ENCODE results near the gene TUBB1. TPM values are rescaled to one million over a fixed set of nuclear protein-coding genes. Genes with fewer than 3 reads are reported as not detected.
A peak's percentile ranks its signal among the peaks of the same experiment; 100 is the strongest.

TUBB1 gene
- total RNA-seq, 1 experiment from 2014 or later, result not detected

GRCh38 chr20:59042151-59042795, 23.0 kb downstream of the TUBB1 start, which contains the start of gene PRELID3B:
Gene PRELID3B, minus strand, starts transcription at chr20:59042786. Its CDS starts 56 bp downstream, at chr20:59042730.
- Histone ChIP-seq H3K4me3 (ENCODE audit: low read length) (peak within 1 kb of the TSS; percentile 78), H3K9me2 (replicated peaks; ENCODE audit: insufficient read depth, low read length) (no peaks in the 10 kb centered on the region), H3K79me2 (ENCODE audit: low read length) (peaks cover 53% of the 10 kb centered on the region), H3K27ac (ENCODE audit: low read length) (peak within 1 kb of the TSS; percentile 71), H3K9ac (ENCODE audit: low read length) (peak within 1 kb of the TSS; percentile 96), H4K20me1 (ENCODE audit: insufficient read depth, low read depth, low read length) (peaks cover 32% of the 10 kb centered on the region), H3K9me3 (ENCODE audit: low read length) (no peaks in the 10 kb centered on the region), H3K4me2 (ENCODE audit: low read depth, low read length, poor library complexity, severe bottlenecking) (peak within 1 kb of the TSS; percentile 98), H2AFZ (ENCODE audit: low read length) (peak within 1 kb of the TSS; percentile 74; the same call in 1 of the 2 replicates), H3K4me1 (ENCODE audit: low read length) (peaks cover 44% of the 10 kb centered on the region), H3K36me3 (ENCODE audit: insufficient read depth, low read length) (peaks cover 21% of the 10 kb centered on the region; the same call in 1 of the 2 replicates), H3K27me3 (ENCODE audit: low read length) (no peaks in the 10 kb centered on the region)
- peak; percentile 66 for DNase-seq

DNA sequence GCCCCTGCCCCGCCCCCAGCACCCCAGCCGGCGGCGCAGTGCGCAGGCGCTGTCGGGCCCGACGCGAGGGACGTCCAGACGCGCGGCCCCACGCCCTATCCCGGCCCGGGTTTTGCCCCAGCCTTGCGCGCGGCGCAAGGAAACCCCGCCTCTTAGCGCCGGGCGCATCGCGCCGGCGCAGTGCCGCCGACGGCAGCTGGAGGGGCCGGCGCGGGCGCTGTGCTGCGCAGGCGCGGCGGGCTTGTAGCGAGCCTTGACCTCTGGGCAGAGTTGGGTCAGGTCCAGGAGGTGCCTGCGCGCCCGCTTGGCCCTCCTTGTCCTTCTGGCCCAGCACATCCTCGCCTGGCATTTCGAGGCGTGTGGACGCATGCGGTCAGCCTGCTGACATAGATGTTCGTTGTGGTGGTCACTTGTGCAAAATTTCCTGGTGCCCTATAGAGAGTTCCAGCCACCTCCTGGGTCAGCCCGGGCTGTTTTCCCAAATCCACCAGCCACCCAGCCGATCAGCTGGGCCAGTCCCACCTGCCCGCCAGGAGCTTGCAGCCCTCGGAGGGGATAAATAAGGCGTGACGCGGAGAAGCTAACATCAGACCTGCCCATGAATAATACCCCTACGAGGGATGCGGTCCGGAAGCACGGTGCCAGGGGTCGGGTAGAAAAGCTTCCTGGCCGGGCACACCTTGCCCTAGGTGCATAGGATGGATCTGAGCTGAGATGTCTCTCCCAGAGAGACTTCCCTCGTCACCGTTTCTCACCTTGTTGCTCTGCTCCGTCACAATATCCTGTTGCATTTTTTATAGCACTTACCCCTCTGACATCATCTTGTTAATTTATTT, 23.8 kb downstream of the TUBB1 start:
- Histone ChIP-seq H3K27me3 (ENCODE audit: low read length) (no peaks in the 10 kb centered on the region), H3K9me3 (ENCODE audit: low read length) (no peaks in the 10 kb centered on the region), H3K9me2 (replicated peaks; ENCODE audit: insufficient read depth, low read length) (no peaks in the 10 kb centered on the region), H3K4me1 (ENCODE audit: low read length) (peaks cover 44% of the 10 kb centered on the region), H3K4me3 (ENCODE audit: low read length) (peak overlapping the region; percentile 78), H2AFZ (ENCODE audit: low read length) (peak overlapping the region; percentile 74; the same call in 1 of the 2 replicates), H3K9ac (ENCODE audit: low read length) (peak overlapping the region; percentile 96), H3K27ac (ENCODE audit: low read length) (no peak overlapping the region; the same call in 1 of the 2 replicates), H3K4me2 (ENCODE audit: low read depth, low read length, poor library complexity, severe bottlenecking) (peak overlapping the region; percentile 98), H3K79me2 (ENCODE audit: low read length) (peaks cover 46% of the 10 kb centered on the region), H4K20me1 (ENCODE audit: insufficient read depth, low read depth, low read length) (peaks cover 24% of the 10 kb centered on the region), H3K36me3 (ENCODE audit: insufficient read depth, low read length) (peaks cover 14% of the 10 kb centered on the region; the same call in 1 of the 2 replicates)
- peak; percentile 98 for DNase-seq

DNA sequence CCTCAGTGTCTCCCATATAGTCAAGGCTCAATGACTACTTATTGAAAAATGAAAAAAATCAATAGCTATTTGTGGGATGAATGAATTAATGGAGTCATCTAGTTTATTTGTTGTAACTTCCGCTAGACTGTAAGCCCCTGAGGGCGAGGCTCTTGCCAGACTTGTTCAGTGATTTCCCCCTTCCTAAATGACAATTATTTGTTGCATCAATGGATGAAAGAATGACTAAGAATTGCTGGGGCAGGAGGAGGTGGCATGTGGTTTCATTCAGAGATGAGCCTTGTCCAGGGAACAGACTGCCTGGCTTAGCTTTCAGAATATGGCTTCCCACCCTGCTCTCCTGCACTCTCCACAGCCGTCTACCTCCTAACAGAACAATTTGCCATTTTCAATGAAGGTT, 24.5 kb downstream of the TUBB1 start:
- Histone ChIP-seq H2AFZ (ENCODE audit: low read length) (peak overlapping the region; percentile 74; the same call in 1 of the 2 replicates), H3K36me3 (ENCODE audit: insufficient read depth, low read length) (peaks cover 8% of the 10 kb centered on the region; the same call in 1 of the 2 replicates), H3K27me3 (ENCODE audit: low read length) (no peaks in the 10 kb centered on the region), H3K79me2 (ENCODE audit: low read length) (peaks cover 39% of the 10 kb centered on the region), H4K20me1 (ENCODE audit: insufficient read depth, low read depth, low read length) (peaks cover 21% of the 10 kb centered on the region), H3K9me3 (ENCODE audit: low read length) (no peaks in the 10 kb centered on the region), H3K4me3 (ENCODE audit: low read length) (peak overlapping the region; percentile 78), H3K4me1 (ENCODE audit: low read length) (peaks cover 44% of the 10 kb centered on the region), H3K4me2 (ENCODE audit: low read depth, low read length, poor library complexity, severe bottlenecking) (peak overlapping the region; percentile 98), H3K9ac (ENCODE audit: low read length) (peak overlapping the region; percentile 94), H3K27ac (ENCODE audit: low read length) (no peak overlapping the region), H3K9me2 (replicated peaks; ENCODE audit: insufficient read depth, low read length) (no peaks in the 10 kb centered on the region)
- DNase-seq, result no peak

- H2AFZ ChIP-seq (ENCODE audit: low read length), result peak overlapping the region; percentile 74; the same call in 1 of the 2 replicates
- H3K4me3 ChIP-seq (ENCODE audit: low read length), result no peak overlapping the region
- H4K20me1 ChIP-seq (ENCODE audit: insufficient read depth, low read depth, low read length), result peaks cover 18% of the 10 kb centered on the region
- H3K9me2 ChIP-seq (replicated peaks; ENCODE audit: insufficient read depth, low read length), result no peaks in the 10 kb centered on the region
- H3K79me2 ChIP-seq (ENCODE audit: low read length), result peaks cover 33% of the 10 kb centered on the region
- no peak overlapping the region for H3K9ac ChIP-seq (ENCODE audit: low read length)
- peaks cover 5% of the 10 kb centered on the region; the same call in 1 of the 2 replicates for H3K36me3 ChIP-seq (ENCODE audit: insufficient read depth, low read length)
- H3K4me1 ChIP-seq (ENCODE audit: low read length), result peaks cover 39% of the 10 kb centered on the region
- no peaks in the 10 kb centered on the region for H3K27me3 ChIP-seq (ENCODE audit: low read length)
- peak overlapping the region; percentile 98 for H3K4me2 ChIP-seq (ENCODE audit: low read depth, low read length, poor library complexity, severe bottlenecking)
- H3K9me3 ChIP-seq (ENCODE audit: low read length), result no peaks in the 10 kb centered on the region
- H3K27ac ChIP-seq (ENCODE audit: low read length), result no peak overlapping the region
- no peak for DNase-seq
Observed at GRCh38 chr20:59044295-59044694, 25.1 kb downstream of the TUBB1 start.

DNA sequence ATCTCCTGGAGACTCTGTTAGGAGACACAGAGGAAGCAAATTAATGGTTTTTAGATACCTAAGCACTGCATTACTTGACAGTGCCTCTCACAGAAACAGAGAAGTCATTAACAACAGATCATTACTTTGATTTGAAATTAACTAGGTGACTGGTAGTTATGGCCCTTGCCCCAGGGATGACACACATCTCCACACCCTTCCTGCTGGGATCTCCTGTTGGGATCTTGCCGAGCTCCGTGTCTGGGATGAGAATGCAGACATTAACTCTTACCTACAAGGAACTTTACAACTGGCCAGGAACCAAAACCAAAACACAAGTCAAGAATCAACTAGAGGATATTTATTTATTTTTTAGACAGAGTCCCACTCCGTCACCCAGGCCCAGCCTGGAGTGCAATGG, 25.6 kb downstream of the TUBB1 start:
- H3K27ac ChIP-seq (ENCODE audit: low read length), result no peak overlapping the region
- H4K20me1 ChIP-seq (ENCODE audit: insufficient read depth, low read depth, low read length), result peaks cover 16% of the 10 kb centered on the region
- H3K9ac ChIP-seq (ENCODE audit: low read length), result no peak overlapping the region
- H3K27me3 ChIP-seq (ENCODE audit: low read length), result no peaks in the 10 kb centered on the region
- peaks cover 5% of the 10 kb centered on the region; the same call in 1 of the 2 replicates for H3K36me3 ChIP-seq (ENCODE audit: insufficient read depth, low read length)
- no peaks in the 10 kb centered on the region for H3K9me2 ChIP-seq (replicated peaks; ENCODE audit: insufficient read depth, low read length)
- peaks cover 28% of the 10 kb centered on the region for H3K79me2 ChIP-seq (ENCODE audit: low read length)
- H3K4me1 ChIP-seq (ENCODE audit: low read length), result peaks cover 34% of the 10 kb centered on the region
- no peak overlapping the region for H2AFZ ChIP-seq (ENCODE audit: low read length)
- no peak overlapping the region for H3K4me2 ChIP-seq (ENCODE audit: low read depth, low read length, poor library complexity, severe bottlenecking)
- no peak overlapping the region for H3K4me3 ChIP-seq (ENCODE audit: low read length)
- no peak for DNase-seq
- no peaks in the 10 kb centered on the region for H3K9me3 ChIP-seq (ENCODE audit: low read length)

DNA sequence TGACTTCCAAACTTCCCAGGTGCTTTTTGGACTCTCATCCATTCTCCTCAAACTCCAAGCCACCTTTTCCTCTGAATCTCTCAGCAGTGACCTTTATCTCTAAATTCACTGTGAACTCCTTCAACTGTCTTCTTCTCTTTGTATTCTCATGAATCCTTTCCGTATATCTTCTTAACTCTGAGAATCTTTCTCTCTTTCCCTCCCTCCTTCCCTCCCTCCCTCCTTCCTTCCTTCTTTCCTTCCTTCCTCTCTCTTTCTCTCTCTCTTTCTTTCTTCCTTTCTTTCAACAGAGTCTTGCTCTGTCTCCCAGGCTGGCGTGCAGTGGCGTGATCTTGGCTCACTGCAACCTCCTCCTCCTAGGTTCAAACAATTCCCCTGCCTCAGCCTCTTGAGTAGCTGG, 27.6 kb downstream of the TUBB1 start:
- Histone ChIP-seq H3K9me2 (replicated peaks; ENCODE audit: insufficient read depth, low read length) (no peaks in the 10 kb centered on the region), H3K36me3 (ENCODE audit: insufficient read depth, low read length) (no peaks in the 10 kb centered on the region), H2AFZ (ENCODE audit: low read length) (no peak overlapping the region), H3K4me2 (ENCODE audit: low read depth, low read length, poor library complexity, severe bottlenecking) (no peak overlapping the region), H3K79me2 (ENCODE audit: low read length) (peaks cover 7% of the 10 kb centered on the region), H3K27me3 (ENCODE audit: low read length) (no peaks in the 10 kb centered on the region), H3K9ac (ENCODE audit: low read length) (no peak overlapping the region), H4K20me1 (ENCODE audit: insufficient read depth, low read depth, low read length) (no peaks in the 10 kb centered on the region), H3K4me3 (ENCODE audit: low read length) (no peak overlapping the region), H3K9me3 (ENCODE audit: low read length) (no peaks in the 10 kb centered on the region), H3K4me1 (ENCODE audit: low read length) (peaks cover 15% of the 10 kb centered on the region), H3K27ac (ENCODE audit: low read length) (no peak overlapping the region)
- DNase-seq, result no peak

DNA sequence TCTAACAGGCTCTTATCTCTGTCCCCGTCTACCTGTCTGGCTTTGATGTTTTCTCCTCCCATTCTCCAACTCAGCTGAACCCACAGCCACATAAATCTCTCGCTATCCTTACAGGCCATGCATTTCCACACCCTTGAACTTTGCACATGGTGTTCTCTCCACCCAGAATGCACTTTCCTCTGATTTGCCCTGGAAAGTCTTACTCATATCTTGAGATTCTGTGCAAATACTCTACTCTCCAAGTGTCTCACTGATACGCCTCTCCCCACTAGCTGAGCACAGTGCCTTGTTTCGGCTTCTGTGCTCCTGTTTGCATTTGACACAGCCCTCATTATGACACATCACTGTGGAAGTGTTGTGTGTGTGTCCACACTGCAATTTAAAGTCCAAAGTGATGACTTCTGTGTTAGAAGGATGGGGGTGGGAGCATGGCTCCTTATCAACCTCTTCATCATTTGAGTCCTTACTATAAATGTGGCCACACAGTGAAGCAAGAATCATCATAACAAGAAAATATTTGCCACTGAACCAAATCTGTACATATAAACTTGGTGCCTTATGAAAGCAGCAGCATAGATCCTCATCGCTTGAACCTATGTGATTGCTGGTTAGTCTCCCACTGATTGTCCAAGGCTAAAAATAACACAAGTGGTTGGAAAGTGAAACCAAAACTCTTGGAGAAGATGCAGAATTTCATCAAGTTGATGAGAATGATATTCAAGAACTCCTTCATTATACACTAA, 28.9 kb downstream of the TUBB1 start:
- no peak overlapping the region for H3K9ac ChIP-seq (ENCODE audit: low read length)

More for the DNA sequence above, 28.9 kb downstream of the TUBB1 start:
- H3K79me2 ChIP-seq (ENCODE audit: low read length), result no peaks in the 10 kb centered on the region
- no peak overlapping the region for H3K4me2 ChIP-seq (ENCODE audit: low read depth, low read length, poor library complexity, severe bottlenecking)
- H3K27me3 ChIP-seq (ENCODE audit: low read length), result no peaks in the 10 kb centered on the region
- no peak overlapping the region for H3K27ac ChIP-seq (ENCODE audit: low read length)
- no peaks in the 10 kb centered on the region for H3K36me3 ChIP-seq (ENCODE audit: insufficient read depth, low read length)
- H3K4me3 ChIP-seq (ENCODE audit: low read length), result no peak overlapping the region
- H3K9me3 ChIP-seq (ENCODE audit: low read length), result no peaks in the 10 kb centered on the region
- H2AFZ ChIP-seq (ENCODE audit: low read length), result no peak overlapping the region
- H4K20me1 ChIP-seq (ENCODE audit: insufficient read depth, low read depth, low read length), result no peaks in the 10 kb centered on the region
- peaks cover 12% of the 10 kb centered on the region for H3K4me1 ChIP-seq (ENCODE audit: low read length)
- no peaks in the 10 kb centered on the region for H3K9me2 ChIP-seq (replicated peaks; ENCODE audit: insufficient read depth, low read length)
- DNase-seq, result no peak
